BLaER1 (cell line): Measurements from ENCODE around the gene RASL10B.

Experiments
- H3K27ac ChIP-seq: shearing (Covaris generic); formaldehyde crosslinking; 2 replicates; pipeline ENCODE4 v1.8.1; 2022
- H3K27me3 ChIP-seq: shearing (Covaris generic); formaldehyde crosslinking; 2 replicates; pipeline ENCODE4 v1.8.1; 2022
- H3K36me3 ChIP-seq: shearing (Covaris generic); formaldehyde crosslinking; 2 replicates; pipeline ENCODE4 v1.8.1; 2022
- H3K4me1 ChIP-seq: shearing (Covaris generic); formaldehyde crosslinking; 2 replicates; pipeline ENCODE4 v1.8.1; 2022
- H3K4me2 ChIP-seq: shearing (Covaris generic); formaldehyde crosslinking; 2 replicates; pipeline ENCODE4 v1.8.1; 2022
- H3K4me3 ChIP-seq: shearing (Covaris generic); formaldehyde crosslinking; 2 replicates; pipeline ENCODE4 v1.8.1; 2022
- H3K9ac ChIP-seq: shearing (Covaris generic); formaldehyde crosslinking; 2 replicates; pipeline ENCODE4 v1.8.1; 2022
- H3K9me3 ChIP-seq: shearing (Covaris generic); formaldehyde crosslinking; 2 replicates; pipeline ENCODE4 v1.8.1; 2022
- H4K20me1 ChIP-seq: shearing (Covaris generic); formaldehyde crosslinking; 2 replicates; pipeline ENCODE4 v1.8.1; 2022
- Cebpa-rat ChIP-seq: shearing (Covaris generic); IDR thresholded peaks from 2 replicates; pipeline ENCODE4 v1.8.1; 2022

RASL10B gene

GRCh38 chr17:35716173-35716572, 15.3 kb upstream of the RASL10B start:
- peaks cover 93% of the 10 kb centered on the region for H3K36me3 ChIP-seq
- no peaks in the 10 kb centered on the region for H3K9me3 ChIP-seq
- H4K20me1 ChIP-seq = 0 out of 2 replicates have a peak, but pooled peaks cover 14% of the 10 kb centered on the region
- no peak overlapping the region for H3K27ac ChIP-seq
- peaks cover 12% of the 10 kb centered on the region for H3K4me1 ChIP-seq
- no peak for TF ChIP-seq Cebpa-rat
- H3K4me3 ChIP-seq = no peak overlapping the region
- no peaks in the 10 kb centered on the region for H3K27me3 ChIP-seq
- H3K4me2 ChIP-seq = no peak overlapping the region
- H3K9ac ChIP-seq = no peak overlapping the region

GRCh38 chr17:35716897-35717465, 14.5 kb upstream of the RASL10B start:
- H4K20me1 ChIP-seq = 0 out of 2 replicates have a peak, but pooled peaks cover 14% of the 10 kb centered on the region
- H3K9me3 ChIP-seq = no peaks in the 10 kb centered on the region
- H3K9ac ChIP-seq = no peak overlapping the region
- H3K27me3 ChIP-seq = no peaks in the 10 kb centered on the region
- H3K36me3 ChIP-seq = peaks cover 93% of the 10 kb centered on the region
- no peak for TF ChIP-seq Cebpa-rat
- no peak overlapping the region for H3K4me2 ChIP-seq
- no peak overlapping the region for H3K27ac ChIP-seq
- no peak overlapping the region for H3K4me3 ChIP-seq
- peaks cover 12% of the 10 kb centered on the region for H3K4me1 ChIP-seq

GRCh38 chr17:35717475-35717874, 14.0 kb upstream of the RASL10B start:
- TF ChIP-seq Cebpa-rat = no peak
- Histone ChIP-seq H3K27me3 (no peaks in the 10 kb centered on the region), H3K4me1 (peaks cover 11% of the 10 kb centered on the region), H3K9me3 (no peaks in the 10 kb centered on the region), H3K9ac (no peak overlapping the region), H3K27ac (no peak overlapping the region), H3K36me3 (peaks cover 91% of the 10 kb centered on the region), H3K4me2 (no peak overlapping the region), H4K20me1 (0 out of 2 replicates have a peak, but pooled peaks cover 14% of the 10 kb centered on the region), H3K4me3 (no peak overlapping the region)

- Histone ChIP-seq H3K36me3 (peaks cover 84% of the 10 kb centered on the region), H3K4me1 (peaks cover 19% of the 10 kb centered on the region)
- TF ChIP-seq Cebpa-rat = no peak
These were observed 7.7 kb upstream of the RASL10B start for GRCh38 chr17:35723735-35724134.

GRCh38 chr17:35725058-35725457, 6.4 kb upstream of the RASL10B start:
- TF ChIP-seq Cebpa-rat = no peak
- Histone ChIP-seq H3K4me2 (no peak overlapping the region), H3K4me1 (peaks cover 22% of the 10 kb centered on the region), H3K27ac (no peak overlapping the region), H3K36me3 (peaks cover 82% of the 10 kb centered on the region), H3K27me3 (no peaks in the 10 kb centered on the region), H3K9me3 (no peaks in the 10 kb centered on the region), H3K4me3 (no peak overlapping the region), H4K20me1 (peaks cover 15% of the 10 kb centered on the region; the same call in 1 of the 2 replicates), H3K9ac (no peak overlapping the region)

More at GRCh38 chr17:35723735-35724134, 7.7 kb upstream of the RASL10B start:
- no peak overlapping the region for H3K4me2 ChIP-seq
- 0 out of 2 replicates have a peak, but pooled peaks cover 9% of the 10 kb centered on the region for H4K20me1 ChIP-seq
- H3K27me3 ChIP-seq = no peaks in the 10 kb centered on the region
- H3K27ac ChIP-seq = no peak overlapping the region
- H3K9me3 ChIP-seq = no peaks in the 10 kb centered on the region
- no peak overlapping the region for H3K9ac ChIP-seq
- no peak overlapping the region for H3K4me3 ChIP-seq

- H3K36me3 ChIP-seq = peaks cover 79% of the 10 kb centered on the region
- peak overlapping the region; percentile 67; the same call in 1 of the 2 replicates for H3K4me2 ChIP-seq
- H3K9ac ChIP-seq = no peak overlapping the region
These were observed 5.7 kb upstream of the RASL10B start for GRCh38 chr17:35725802-35726126.

DNA sequence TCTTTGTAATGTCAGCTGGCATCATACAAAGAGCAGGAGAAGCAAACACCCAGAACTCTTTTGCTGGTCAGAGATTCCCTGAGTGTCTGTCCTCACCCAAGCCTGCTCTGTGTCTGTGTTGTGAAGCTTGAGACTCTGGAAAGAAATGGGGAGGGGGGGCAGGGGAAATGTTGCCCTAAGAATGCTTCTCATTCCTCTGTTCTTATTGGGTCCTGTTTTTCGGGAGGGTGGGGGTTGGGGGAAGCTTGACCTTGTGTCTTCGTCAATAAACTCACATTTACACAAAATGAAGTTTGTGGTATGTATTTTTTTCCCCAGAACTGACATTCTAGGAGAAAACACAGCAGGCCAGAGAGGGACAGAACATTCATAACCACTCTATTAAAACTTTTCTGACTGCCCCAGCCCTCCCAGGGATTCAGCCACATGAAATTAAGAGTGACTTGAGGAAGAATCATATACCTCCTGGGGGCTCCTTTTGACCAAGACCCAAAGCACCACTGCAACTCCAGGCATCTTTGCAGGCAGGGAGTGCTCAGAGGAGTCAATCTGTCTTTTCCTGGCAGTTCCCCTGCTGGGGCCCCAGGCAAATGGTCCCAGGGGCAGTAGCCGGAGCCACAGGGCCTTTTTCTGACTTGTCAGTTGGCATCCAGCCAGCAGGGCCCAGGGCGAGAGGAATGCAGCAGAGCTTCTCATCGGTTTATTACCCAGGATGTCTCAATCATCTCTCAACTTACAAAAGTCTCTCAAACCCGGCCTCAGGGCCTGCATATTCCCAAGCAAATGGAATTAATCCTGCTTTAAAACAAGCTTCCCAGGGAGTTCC, 5.1 kb upstream of the RASL10B start:
- H3K27ac ChIP-seq = peak overlapping the region; percentile 40; the same call in 1 of the 2 replicates
- peaks cover 35% of the 10 kb centered on the region for H3K4me1 ChIP-seq
- TF ChIP-seq Cebpa-rat = no peak
- H3K36me3 ChIP-seq = peaks cover 73% of the 10 kb centered on the region
- H3K9ac ChIP-seq = peak overlapping the region; percentile 50; the same call in 1 of the 2 replicates
- H3K4me3 ChIP-seq = no peak overlapping the region
- H3K4me2 ChIP-seq = peak overlapping the region; percentile 67
- peaks cover 15% of the 10 kb centered on the region; the same call in 1 of the 2 replicates for H4K20me1 ChIP-seq
- H3K27me3 ChIP-seq = no peaks in the 10 kb centered on the region
- no peaks in the 10 kb centered on the region for H3K9me3 ChIP-seq

More at GRCh38 chr17:35725802-35726126, 5.7 kb upstream of the RASL10B start:
- no peak for TF ChIP-seq Cebpa-rat
- H3K27me3 ChIP-seq = no peaks in the 10 kb centered on the region
- H3K27ac ChIP-seq = no peak overlapping the region
- peaks cover 29% of the 10 kb centered on the region for H3K4me1 ChIP-seq
- no peak overlapping the region for H3K4me3 ChIP-seq
- H3K9me3 ChIP-seq = no peaks in the 10 kb centered on the region
- H4K20me1 ChIP-seq = peaks cover 15% of the 10 kb centered on the region; the same call in 1 of the 2 replicates

GRCh38 chr17:35726953-35727460, 4.4 kb upstream of the RASL10B start:
- Histone ChIP-seq H4K20me1 (peaks cover 15% of the 10 kb centered on the region; the same call in 1 of the 2 replicates), H3K4me1 (peaks cover 36% of the 10 kb centered on the region), H3K36me3 (peaks cover 66% of the 10 kb centered on the region), H3K27me3 (no peaks in the 10 kb centered on the region), H3K27ac (0 out of 2 replicates have a peak overlapping the region, but pooled peaks have one; percentile 40), H3K4me3 (no peak overlapping the region), H3K9me3 (no peaks in the 10 kb centered on the region), H3K4me2 (peak overlapping the region; percentile 67), H3K9ac (no peak overlapping the region)
- no peak for TF ChIP-seq Cebpa-rat

DNA sequence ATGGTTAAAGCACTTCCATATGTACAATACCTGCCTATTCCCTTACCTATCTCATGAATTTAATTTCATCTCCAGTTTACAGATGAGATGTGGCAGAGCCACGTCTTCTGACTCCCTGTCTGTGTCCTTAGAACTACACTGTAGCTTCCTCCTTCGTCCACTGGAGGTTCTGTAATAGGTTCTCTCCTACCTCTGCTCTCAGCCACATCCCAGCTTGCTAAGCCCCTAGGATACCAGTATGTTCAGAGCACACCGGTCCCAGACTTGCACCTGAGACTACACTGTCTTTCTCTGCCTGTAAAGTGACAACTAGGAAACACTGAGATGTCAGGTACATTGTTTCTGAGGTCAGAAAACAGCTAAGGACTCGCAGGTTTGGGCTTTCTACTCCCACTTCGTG, 3.8 kb upstream of the RASL10B start:
- peaks cover 21% of the 10 kb centered on the region for H4K20me1 ChIP-seq
- H3K4me1 ChIP-seq = peaks cover 42% of the 10 kb centered on the region
- no peak overlapping the region for H3K4me2 ChIP-seq
- H3K9me3 ChIP-seq = no peaks in the 10 kb centered on the region
- H3K9ac ChIP-seq = no peak overlapping the region
- TF ChIP-seq Cebpa-rat = no peak
- H3K27me3 ChIP-seq = no peaks in the 10 kb centered on the region
- H3K36me3 ChIP-seq = peaks cover 62% of the 10 kb centered on the region
- no peak overlapping the region for H3K4me3 ChIP-seq
- H3K27ac ChIP-seq = no peak overlapping the region

DNA sequence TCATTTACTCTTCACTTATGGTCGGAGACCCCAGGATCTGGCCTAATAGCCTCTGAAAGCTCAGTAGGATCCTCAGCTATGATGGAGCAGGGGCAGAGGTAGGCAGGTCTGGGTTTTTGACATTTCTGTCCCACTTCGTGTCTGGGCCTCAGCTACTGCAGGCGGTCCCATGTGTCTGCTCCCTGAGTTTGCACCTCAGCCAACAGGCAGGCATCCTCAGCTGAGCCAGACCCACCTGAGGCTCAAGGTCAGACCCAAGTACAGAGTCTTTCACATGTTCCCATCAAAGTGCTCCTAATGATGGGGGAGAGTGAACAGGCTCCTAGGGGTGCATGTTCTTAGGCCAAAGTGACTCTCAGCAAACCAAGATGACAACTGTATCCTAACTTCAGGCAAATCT, 2.9 kb upstream of the RASL10B start:
- H3K9me3 ChIP-seq = no peaks in the 10 kb centered on the region
- H3K9ac ChIP-seq = no peak overlapping the region
- no peak overlapping the region for H3K27ac ChIP-seq
- TF ChIP-seq Cebpa-rat = no peak
- H3K36me3 ChIP-seq = peaks cover 53% of the 10 kb centered on the region
- H3K4me1 ChIP-seq = peaks cover 52% of the 10 kb centered on the region
- no peak overlapping the region for H3K4me3 ChIP-seq
- peaks cover 30% of the 10 kb centered on the region for H4K20me1 ChIP-seq
- no peaks in the 10 kb centered on the region for H3K27me3 ChIP-seq
- H3K4me2 ChIP-seq = no peak overlapping the region
